NCI-H1092 (cell line): ENCODE results near the gene CCNYL1.
A peak's percentile ranks its signal among the peaks of the same experiment; 100 is the strongest.

ENCODE experiments used
- DNase-seq: peaks from one replicate; lab custom pipeline; 2025; lab: John Stamatoyannopoulos, UW

Gene CCNYL1

DNA sequence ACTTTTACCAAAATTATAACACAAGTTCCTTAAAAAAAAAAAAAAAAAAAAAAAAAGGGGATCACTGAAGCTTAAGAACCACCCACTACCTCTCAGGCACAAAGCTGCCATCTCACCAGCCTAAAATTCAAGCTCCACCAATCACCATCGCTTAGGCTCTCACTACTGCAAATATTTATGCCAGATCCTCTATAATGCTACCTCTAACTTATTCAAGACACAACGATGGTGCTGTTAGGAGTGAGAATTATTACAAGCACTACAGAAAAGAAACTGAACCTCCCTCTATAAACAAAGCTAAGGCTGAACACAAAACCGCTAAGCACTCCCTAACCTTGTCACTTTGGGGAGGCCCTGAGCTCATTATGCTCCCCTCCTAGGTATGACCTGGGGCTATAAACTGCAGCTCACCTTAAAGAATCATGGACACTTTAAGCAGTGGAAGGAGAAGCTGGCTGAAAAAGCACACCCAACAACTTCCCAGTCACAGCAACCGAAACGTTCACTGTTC lies 54.7 kb downstream of the CCNYL1 start:
- DNase-seq, result no peak

DNA sequence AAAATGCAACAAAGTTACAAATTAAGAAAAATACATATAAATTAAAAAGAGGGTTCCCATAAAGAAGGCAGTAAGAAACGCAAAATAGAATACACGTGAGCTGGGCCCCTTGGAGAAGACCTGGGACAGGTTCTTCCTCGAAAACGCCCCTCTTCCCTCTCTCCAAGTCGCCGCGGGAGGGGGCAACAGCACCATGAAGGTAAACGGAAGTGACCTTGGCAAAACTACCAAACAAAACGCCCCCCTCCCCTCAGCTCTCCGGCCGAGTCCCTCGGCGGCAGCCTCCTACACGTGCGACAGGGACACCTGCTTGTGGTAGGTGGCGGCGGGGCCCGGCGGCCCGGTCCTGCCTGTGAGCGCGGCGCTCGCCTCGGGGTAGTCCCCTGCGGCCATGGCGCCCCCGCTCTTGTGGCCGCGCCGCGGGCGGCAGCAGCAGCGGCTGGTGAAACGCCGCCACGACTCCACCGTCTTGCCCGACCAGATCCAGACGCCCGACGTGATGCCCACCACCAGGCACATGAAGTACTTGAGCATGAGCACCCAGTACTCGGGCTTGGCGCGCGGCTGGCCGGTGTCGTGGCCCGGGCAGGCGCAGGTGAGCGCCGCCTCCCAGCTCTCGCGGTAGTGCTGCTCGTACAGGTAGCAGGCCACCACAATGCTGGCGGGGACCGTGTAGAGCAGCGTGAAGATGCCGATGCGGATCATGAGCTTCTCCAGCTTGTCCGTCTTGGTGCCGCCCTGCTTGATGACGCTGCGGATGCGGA lies 55.4 kb downstream of the CCNYL1 start:
- DNase-seq, result no peak

DNA sequence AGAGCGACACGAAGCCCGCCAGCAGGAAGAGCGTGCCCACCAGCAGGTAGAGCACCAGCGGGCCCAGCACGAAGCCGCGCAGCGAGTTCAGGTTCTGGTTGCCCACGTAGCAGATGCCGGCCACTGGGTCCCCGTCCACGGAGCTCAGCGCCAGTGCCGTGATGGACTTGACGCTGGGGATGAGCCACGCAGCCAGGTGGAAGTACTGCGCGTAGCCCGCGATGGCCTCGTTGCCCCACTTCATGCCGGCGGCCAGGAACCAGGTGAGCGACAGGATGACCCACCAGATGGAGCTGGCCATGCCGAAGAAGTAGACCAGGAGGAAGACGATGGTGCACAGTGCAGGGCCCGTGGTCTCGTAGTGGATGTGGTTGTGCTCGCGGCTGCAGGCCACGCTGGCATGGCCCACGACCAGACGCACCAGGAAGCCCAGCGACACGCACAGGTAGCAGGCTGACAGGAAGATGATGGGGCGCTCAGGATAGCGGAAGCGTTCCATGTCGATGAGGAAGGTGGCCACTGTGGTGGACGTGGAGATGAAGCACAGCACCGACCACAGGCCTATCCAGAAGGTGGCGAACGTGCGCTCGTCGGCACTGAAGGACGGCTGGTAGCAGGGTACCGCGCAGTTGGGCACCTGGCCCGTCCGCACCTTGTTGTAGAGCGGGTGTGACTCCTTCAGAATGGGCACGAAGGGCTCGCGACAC lies 56.2 kb downstream of the CCNYL1 start:
- peak; percentile 28 for DNase-seq

DNA sequence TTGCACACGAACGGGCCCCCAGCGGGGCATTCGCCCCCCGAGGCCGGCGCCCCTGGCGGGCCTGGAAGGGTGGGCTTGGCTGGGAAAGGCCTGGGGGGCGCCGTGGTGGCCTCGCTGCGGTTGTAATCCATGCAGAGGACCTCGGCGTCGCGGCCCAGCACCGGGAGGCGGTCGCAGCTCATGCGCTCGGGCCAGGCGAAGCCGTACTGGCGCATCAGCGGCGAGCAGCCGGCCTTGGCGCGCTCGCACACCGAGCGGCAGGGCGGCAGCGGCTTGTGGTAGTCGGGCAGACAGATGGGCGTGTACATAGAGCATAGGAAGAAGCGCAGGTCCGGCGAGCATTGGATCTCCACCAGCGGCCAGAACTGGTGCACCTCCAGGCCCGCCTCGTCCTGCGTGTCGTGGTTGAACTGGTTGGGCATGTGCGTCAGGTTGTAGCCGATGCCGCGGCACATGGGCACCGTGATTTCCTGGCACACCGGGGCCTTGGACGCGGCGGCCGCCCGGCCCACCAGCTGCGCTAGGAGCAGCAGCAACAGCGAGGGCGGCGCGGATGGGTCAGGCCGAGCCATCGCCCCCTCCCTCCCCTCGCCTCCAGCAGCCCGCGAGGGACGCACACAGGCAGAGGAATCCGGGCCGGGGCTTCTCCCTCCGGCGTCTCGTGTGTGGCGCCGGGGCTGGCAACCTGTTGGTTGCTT lies 56.9 kb downstream of the CCNYL1 start:
- DNase-seq, result no peak

DNA sequence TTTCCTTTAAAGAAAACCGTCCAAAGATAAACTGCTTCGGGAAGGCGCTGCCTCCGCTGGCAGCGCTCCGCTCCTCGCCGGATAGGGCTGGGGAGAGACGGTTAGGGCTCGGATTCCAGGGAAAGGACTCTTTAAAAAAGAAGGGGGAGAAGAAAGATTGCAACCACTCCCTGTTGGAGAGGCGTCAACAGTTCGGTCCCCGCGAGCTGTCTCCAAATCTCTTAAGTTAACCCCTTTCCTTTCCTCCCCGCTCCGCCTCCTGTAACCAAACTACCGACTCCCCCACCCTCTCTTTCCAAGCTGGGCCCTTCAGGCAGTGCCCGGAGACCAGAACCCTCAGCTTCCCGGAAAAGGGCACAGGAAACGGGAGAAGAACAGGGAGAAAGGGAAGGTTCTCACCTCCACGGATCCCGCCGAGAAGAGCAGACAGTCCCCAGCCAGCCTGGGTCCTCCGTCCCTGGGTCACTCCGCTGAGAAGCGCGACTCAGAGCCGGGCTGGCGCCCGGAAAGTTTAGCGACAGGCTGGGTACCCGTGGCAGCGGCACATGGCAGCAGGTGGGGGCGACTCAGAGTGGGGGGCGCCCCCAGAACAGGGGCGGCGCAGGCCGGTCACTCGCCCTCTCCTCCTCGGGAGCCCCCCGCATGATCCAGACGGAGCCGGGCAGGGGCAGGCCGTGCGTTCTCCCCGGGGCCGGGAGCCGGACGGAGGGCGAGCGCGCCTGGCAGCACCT lies 57.6 kb downstream of the CCNYL1 start:
- DNase-seq, result no peak

DNA sequence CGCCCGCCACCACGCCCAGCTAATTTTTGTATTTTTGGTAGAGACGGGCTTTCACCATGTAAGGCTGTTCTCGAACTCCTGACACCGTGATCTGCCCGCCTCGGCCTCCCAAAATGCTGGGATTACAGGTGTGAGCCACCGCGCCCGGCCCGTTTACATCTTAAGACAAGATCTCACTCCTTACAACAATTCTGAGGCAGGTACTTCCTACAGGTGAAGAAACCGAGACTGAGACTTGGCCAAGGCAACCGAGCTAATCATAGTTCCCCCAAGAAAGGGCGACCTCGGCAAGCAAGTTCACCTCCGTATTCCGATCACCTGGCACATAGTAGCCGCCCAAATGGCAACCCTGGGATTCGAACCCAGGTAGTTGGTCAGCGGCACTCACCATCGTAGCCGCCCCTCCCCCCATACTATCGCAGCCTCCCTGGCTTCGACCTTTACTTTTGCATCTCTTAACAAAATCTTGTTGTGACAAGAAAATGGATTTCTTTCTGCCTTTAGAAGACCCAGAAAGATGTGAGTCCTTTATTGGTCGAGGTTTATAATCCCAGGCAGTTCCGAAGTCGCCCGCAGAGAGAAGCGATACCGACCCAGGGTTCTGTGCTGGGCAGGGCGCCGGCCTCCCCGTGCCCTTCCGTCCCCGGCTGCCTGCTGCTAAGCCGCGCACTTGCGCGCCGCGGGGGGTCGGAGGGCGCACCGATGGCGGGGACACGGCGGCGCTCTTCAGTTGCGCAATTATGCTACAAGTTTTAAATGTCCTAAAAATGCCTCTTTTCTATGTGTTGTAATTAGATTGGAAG lies 59.4 kb downstream of the CCNYL1 start:
- no peak for DNase-seq

DNA sequence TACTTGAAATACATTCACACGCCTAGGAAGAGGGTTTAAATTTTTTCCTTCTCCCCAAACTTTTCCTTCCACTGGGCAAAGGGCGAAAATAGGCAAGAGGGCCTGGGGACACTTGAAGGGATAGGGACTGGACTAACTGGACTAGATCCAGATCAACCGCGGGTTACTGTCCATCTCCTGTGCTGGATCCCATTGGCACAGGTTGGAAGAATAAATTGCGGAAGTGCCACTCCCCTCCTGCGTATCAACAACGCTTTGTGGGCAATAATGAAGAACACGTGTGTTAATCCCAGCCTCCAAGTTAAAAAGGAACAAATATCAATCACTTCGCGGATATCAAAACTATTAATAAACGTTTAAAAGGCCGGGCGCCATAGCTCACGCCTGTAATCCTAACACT lies 60.0 kb downstream of the CCNYL1 start:
- no peak for DNase-seq

DNA sequence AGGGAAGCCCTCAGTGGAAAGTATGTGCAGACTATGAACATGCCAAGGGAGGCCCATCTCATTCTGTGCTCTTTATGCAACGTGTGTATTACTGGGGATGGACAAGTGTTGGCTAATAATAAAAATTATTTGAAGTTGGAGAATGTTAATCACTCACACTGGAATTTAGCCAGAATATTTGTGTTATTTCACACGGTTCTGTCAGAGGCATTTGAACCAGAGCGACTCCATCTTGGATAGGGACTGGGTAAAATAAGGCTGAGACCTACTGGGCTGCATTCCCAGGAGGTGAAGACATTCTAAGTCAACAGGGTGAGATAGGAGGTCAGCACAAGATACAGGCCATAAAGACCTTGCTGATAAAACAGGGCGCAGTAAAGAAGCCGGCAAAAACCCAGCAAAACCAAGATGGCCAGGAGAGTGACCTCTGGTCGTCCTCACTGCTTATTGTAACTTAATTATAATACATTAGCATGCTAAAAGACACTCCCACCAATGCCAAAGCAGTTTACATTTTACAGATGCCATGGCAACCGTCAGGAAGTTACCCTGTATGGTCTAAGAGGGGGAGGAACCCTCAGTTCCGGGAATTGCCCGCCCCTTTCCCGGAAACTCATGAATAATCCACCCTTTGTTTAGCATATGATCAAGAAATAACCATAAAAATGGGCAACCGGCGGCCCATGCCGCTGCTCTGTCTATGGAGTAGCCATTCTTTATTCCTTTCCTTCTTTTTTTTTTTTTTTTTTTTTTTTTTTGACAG lies 60.8 kb downstream of the CCNYL1 start:
- DNase-seq, result no peak

DNA sequence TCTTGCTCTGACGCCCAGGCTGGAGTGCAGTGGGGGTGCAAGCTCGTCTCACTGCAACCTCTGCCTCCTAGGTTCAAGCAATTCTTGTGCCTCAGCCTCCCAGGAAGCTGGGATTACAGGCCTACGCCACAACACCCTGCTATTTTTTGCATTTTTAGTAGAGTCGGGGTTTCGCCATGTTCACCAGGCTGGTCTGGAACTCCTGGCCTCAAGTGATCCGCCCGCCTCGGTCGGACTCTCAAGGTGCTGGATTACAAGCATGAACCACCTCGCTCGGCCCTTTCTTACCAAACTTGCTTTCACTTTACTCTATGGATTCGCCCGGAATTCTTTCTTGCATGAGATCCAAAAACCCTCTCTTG lies 61.4 kb downstream of the CCNYL1 start:
- DNase-seq, result no peak

DNA sequence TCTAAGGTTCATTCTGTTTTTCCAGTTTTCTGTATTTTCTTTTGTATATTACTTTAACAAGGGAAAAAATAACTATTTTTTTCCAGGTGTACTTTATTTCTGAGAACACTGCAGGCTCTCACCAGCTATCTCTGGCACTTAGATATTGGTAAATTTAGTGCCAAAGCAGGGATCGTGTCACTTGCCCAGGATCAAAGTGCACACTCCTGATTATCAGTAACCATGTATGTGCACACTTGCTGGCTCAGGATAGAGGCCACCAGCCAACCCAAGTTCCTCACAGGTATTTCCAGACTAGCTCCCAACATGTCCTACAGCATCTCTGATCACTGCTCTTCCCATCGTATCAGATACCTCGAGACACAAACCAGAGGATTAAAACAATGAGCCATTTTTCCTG lies 64.0 kb downstream of the CCNYL1 start:
- DNase-seq, result no peak

DNA sequence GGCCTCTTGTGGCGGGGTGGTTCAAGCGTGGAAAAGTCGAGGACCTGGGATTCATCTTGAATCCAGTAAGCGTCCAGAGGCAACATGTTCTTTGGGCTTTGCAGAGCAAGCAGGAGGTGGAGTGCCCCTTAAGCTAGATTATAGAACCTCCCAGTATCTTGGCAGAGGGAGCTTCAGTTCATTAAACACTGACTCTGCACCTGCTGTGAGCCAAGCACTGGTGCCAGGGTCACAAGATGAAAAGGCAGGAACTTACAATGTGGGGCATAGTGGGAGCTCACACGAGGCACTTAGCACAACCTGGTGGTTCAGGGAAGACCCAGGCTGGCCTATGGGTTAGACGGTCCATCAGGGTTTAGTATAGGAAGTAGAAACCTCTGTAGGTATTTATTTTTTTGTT lies 65.7 kb downstream of the CCNYL1 start:
- peak; percentile 25 for DNase-seq

DNA sequence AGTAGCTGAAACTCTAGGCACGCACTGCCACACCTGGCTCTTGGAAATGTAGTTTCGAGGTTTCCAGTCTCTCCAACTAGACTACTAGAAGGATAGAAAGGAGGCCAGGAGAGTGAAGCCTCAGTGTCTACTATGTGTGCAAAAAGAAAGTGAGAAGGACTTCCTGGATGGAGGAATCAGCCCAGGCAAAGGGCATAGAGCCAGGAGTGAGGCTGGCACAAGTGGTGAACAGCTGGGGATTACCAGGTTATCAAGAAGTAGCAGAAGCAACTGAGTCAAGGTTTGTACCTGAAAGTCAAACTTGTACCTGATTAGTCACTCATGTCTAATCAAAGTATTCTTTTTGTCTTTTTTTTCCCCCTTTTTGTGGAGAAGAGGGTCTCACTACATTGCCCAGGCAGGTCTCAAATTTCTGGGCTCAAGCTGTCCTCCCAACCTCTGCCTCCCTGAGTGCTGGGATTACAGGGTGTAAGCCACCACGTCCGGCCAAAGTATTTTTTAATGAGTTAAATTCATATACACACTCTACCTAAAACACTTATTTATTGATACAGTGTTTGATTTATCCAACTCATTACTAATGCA lies 67.0 kb downstream of the CCNYL1 start:
- DNase-seq, result no peak

DNA sequence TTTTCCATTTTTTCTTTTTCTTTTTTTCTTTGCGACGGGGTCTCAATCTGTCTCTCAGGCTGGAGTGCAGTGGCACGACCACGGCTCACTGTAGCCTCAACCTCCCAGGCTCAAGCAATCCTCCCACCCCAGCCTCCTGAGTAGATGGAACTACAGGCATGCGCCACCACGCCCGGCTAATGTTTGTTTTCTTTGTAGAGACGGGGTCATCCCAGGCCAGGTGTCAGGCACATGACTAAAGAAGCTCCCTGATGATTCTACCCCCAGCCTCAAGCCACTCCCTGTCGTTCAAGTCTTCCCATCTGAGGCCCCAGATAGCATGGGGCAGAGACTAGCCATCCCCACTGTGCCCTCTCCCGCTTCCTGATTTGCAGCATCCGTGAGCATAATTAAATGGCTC lies 68.1 kb downstream of the CCNYL1 start:
- DNase-seq, result no peak

DNA sequence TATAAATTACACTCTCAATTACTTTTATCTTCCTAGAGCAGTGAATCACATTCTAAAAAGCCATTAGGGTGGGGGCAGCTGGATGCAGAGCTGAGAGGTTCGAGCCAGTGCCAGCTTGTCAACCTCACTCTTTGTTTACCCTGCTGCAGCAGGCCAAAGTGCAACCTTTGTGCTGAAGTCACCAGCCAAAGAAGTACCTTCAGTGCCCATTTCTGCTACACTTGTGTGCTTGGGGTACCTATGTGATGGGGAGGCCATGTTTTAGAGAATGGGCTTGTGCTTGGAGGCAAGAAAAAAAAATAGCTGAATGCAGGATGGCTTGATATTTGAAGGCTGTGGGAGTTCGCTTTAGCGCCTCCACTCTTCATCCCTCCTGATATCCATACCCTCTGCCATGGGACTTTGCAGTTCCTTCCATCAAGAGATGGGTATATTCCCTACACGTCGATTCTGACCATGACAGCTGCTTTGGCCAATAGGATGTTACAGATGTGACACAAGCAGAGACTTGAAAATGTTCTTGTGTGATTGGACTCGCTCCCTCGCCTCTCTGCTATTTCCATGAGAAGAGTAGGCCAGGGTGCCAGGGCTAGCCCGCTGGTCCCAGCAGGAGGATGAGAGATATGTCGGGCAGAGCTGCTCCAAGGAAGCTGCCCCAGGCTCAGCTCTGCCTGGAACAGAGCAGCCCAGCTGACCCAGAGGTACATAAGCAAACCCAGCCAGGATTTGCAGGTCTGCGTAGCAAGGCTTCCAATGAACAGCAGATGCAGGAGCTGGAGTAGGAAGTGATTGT lies 71.0 kb downstream of the CCNYL1 start:
- no peak for DNase-seq

DNA sequence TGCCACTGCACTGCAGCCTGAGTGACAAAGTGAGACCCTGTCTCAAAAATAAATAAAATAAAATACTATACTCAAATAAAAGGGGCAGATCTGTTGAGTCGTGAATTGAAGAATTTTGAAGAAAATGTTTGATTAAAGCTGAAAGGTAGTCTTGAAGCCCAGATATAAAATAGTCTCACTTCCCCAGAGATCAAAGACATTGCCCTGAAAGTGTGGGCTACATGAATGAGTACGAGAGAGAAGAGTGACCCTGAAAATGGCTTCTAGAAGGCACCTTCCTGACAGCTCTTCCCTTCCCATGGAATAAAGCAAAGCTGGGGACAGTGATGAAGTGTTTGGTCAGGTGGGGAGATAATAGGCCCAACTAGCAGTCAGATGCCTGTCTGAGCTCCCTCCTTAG lies 72.1 kb downstream of the CCNYL1 start:
- DNase-seq, result no peak

DNA sequence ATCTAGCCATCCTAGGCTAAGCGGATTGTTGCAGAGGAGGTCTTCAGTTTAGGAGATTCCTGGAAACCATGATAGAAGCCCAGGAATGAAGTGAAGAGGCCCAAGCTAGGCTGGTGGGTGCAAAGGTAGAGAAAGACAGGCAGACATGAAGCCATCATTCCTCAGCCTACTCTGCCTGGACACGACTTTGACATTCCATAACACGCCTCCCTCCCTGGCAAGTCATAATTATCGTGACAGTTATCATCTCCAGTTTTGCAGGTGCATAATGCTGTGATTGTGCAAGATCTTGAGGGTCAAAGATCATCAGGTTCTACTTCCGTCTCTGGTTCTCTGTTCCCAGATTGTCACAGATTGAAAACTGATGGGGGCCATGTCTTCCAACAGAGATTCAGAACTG lies 73.5 kb downstream of the CCNYL1 start:
- DNase-seq, result no peak

DNA sequence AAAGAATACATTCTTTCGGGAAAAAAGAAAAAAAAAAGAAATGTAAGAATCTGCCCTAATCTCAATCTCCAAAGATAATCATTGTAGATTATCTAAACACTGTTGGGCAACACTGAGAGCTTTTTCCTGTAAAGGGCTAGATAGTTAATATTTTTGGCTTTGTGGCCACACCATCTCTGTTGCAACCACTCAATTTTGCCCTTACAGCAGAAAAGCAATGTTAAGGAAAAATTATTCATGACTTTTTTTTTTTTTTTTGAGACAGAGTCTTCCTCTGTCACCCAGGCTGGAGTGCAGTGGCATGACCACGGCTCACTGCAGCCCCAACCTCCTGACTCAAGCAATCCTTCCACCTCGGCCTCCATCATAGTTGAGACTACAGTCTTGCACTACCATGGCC lies 75.6 kb downstream of the CCNYL1 start:
- DNase-seq, result no peak

DNA sequence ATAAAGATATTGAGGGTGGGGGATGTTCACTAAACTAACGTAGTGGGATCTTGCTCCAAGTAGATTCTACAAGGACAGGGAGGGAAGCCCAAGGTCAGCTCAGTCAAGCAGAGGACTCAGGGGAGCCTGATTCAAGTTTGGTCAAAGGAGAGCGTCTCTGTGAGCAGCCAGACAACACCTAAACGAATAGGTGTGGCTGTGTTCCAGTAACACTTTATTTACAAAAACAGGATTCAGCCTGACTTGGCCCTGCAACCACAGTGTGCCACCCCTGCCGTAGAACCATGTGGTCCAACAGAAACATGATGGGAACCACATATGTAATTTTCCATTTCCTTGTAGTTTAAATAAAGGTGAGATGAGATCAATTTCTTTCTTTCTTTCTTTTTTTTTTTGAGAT lies 76.4 kb downstream of the CCNYL1 start:
- DNase-seq, result no peak

DNA sequence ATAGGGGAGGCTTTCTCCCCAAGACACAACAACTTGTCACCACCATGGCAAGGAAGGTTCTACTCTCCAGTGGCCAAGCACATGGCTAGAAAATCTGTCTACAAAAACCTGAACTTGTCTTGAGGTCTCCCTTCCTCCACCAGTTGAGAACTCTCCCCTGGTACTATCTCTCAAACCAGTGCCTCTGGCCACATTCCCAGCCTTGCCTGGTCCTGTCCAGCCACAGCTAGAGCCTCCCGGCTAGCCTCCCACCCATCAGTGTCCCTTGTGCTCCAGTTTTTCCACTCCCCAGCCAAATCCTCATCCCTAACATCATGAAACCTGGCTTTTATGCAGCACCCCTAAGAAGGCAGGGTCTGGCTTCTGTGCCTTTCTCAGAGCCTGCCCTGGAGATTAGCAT lies 79.5 kb downstream of the CCNYL1 start:
- no peak for DNase-seq
